Stimulated activated CD8-positive, alpha-beta memory T cell treated with anti-CD3 and anti-CD28 coated beads, Interleukin-12 subunit alpha, Interleukin-12 subunit beta, amount 100 ng/mL, for 4 hours (primary cell): ENCODE data around the gene REM2.

Experiments
- DNase-seq: peaks from one replicate; pipeline ENCODE4 v3.0.0-alpha.2; 2020; ENCODE audit warnings: low read depth

The REM2 gene

GRCh38 chr14:22929104-22929960 lies 46.3 kb downstream of the REM2 start, which contains the start of gene PRMT5:
Gene PRMT5 (minus strand): TSS chr14:22929376. CDS start chr14:22929361, 15 bp downstream.
- peak; percentile 89 for DNase-seq

DNA sequence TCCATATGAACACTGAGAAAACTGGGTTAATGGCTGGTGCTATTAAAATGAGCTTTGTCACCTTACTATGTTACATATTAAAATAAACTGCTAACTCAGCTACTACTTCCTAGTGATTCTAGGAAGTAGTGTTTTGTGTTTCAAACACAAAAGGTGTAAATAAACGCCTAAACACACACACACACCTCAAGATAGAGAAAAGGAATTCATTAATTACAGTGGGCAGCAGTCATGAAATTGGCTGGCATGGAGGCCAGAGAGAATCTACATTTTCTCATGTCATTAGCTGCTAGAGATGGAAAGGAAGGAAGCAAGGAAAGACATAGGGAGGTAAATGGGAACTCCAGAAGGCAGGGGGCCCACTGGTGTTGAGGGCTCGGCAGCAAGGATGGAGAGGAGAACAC lies 46.9 kb downstream of the REM2 start:
- DNase-seq = no peak

DNA sequence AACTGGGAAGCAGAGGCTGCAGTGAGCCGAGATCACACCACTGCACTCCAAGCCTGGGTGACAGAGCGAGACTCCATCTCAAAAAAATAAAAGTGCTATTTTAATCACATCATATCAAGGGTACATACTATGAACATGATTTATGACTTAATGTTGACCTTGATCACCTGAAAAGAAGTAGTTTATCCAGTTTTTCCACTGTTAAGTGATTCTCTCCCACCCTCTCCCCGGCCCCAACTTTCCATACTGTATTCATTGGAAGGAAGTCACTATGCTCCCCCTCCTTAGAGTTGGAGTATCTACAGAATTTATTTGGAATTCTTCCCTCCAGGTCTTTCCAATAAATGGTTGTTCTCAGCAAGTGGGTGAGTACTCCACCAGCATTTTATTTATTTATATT lies 49.1 kb downstream of the REM2 start:
- DNase-seq = no peak

DNA sequence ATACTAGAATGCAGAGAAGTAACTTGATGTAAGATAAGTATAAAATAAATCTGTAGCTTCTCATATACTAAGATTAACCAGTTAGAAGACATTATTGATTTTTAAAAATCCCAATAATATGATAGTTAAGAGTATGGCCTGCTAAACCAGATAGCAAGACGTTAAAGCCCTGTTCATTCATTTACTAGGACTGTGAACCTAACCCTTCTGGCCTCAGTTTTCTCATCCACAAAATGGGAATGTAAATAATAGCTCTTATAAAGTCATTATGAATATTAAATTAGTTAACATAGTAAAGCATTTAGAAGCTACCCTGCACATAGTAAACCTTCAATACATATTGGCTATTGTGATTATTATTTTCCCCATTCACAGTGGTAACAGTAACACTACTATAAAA lies 52.1 kb downstream of the REM2 start:
- DNase-seq = no peak
